ENCODE data around the gene ABI3. TPM values are rescaled to one million over a fixed set of nuclear protein-coding genes. Genes with fewer than 3 reads are reported as not detected.

The ABI3 gene
- total and polyA plus RNA-seq, 9 of the 15 experiments (the other 6 are each of a cell fraction or from before 2014, with no cell fraction given), result not detected

GRCh38 chr17:49230636-49231562, 20.4 kb downstream of the ABI3 start, which contains the start of gene PHOSPHO1 (continued):
- TF ChIP-seq THAP12 (CRISPR knock-in tag; IDR thresholded peaks at IDR 0.05) (no peak), TOE1 (IDR thresholded peaks at IDR 0.05; ENCODE audit: borderline replicate concordance) (no peak), TOE1 (CRISPR knock-in tag; IDR thresholded peaks at IDR 0.05; ENCODE audit: borderline replicate concordance, low read depth) (no peak), HES1 (IDR thresholded peaks at IDR 0.05; ENCODE audit: low read depth) (no peak), VEZF1 (CRISPR knock-in tag; IDR thresholded peaks at IDR 0.05) (no peak), E2F3 (CRISPR knock-in tag; IDR thresholded peaks at IDR 0.05) (no peak), IRF1 (CRISPR knock-in tag; IDR thresholded peaks at IDR 0.05; ENCODE audit: borderline replicate concordance) (no peak), ILF3 (IDR thresholded peaks at IDR 0.05; ENCODE audit: borderline replicate concordance) (no peak), SLC30A9 (CRISPR knock-in tag; IDR thresholded peaks at IDR 0.05) (no peak), NR2C1 (IDR thresholded peaks at IDR 0.05) (no peak), NR2C1 (tag; IDR thresholded peaks at IDR 0.05) (no peak), ZNF384 (IDR thresholded peaks at IDR 0.05; ENCODE audit: low read depth, low read length) (no peak), HDAC1 (IDR thresholded peaks at IDR 0.05) (no peak), NUFIP1 (IDR thresholded peaks at IDR 0.05; ENCODE audit: partially characterized antibody) (no peak), ZNF75A (CRISPR knock-in tag; IDR thresholded peaks at IDR 0.05) (no peak), MYC (IDR thresholded peaks at IDR 0.05; ENCODE audit: low read depth, low read length) (no peak; the same call in 1 of the 2 replicates), MYC (CRISPR knock-in tag; IDR thresholded peaks at IDR 0.05; ENCODE audit: borderline replicate concordance, low read depth) (no peak), HDAC8 (tag; IDR thresholded peaks at IDR 0.05) (no peak), NBN (IDR thresholded peaks at IDR 0.05; ENCODE audit: low read depth) (no peak)

Measured in K562 (cell line).